GM18498 (cell line): ENCODE results near the gene DUS3L.

ENCODE experiments used
- ATAC-seq: cut with Tn5 transposase; IDR thresholded peaks from one replicate; pipeline ENCODE4 v1.9.1; 2021; ENCODE audit warnings: mild to moderate bottlenecking, moderate library complexity; ENCODE audit not compliant: unreplicated experiment

Gene DUS3L

DNA sequence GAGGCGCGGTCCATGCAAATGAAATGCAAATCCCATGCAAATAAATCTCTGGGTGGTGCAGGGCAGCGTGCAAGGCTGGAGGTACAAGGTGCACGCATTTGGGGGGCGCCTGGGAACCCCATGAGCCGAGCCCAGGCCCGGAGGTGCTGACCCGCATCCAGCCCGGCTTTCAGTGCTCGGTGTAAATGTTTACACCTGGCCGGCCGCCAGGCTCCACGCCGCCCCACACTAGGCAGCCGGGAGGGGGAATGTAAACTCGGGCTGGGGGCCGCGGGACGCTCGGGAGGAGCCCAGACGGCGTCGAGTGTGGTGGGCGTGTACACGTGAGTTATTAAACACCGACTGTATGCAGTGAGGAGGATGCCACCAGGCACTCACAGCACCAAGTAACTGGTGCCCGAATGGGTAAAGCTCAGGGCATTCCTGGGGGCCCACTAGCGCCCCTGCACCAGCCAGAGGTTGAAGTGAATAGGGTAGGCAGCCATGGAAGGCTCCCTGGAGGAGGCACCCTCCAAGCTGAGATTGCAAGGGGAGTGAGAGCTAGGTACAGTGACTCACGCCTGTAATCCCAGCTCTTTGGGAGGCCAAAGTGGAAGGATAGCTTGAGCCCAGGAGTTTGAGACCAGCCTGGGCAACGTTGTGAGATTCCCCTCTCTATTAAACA is 31.4 kb upstream of the DUS3L start:
- no peak for ATAC-seq

DNA sequence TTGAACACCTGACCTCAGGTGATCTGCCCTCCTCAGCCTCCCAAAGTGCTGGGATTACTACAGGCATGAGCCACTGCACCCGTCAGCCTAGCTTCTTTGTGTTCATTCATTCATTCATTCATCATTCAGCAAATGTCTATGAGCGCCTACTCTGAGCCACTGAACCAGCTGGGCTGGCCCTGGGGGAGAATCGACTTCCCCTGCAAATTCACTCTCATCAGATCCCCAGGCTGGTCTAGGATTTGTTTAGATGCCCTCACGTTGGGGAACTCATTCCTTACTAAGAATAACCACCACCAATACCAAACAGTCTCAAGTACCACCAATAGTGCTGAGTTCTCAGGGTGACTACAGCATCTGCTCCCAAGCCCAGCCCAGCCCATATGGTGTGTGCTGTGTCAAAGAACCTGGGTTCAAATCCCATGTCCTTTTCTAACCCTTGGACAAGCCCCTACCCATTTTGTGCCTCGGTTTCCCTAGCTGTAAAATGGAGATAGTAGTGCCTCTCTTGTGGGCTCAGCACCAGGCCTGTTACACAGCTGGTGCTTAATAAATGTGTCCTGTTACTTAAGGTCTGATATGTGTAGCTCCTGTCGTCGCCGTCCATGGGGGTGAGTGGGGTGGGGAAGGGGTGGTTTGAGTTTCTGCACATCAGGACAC is 30.7 kb upstream of the DUS3L start:
- ATAC-seq, result no peak

DNA sequence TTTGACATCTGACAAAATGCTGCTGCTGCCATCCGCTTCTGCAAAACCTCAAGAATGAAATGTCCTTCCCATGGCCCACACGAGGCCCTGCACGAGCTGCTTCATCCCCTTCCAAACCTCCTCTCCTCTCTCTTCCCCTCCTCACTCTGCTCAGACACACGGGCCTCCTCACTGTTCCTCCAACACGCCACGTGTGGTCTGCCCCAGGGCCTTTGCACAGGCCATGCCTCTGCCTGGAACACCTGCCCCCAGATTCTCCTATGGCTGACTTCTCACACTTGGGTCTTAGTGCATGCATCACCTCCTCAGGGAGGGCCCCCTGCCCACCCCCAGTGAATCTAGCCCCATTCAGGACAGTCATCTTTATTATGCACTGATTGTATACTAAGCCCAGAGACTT is 29.8 kb upstream of the DUS3L start:
- ATAC-seq, result no peak

DNA sequence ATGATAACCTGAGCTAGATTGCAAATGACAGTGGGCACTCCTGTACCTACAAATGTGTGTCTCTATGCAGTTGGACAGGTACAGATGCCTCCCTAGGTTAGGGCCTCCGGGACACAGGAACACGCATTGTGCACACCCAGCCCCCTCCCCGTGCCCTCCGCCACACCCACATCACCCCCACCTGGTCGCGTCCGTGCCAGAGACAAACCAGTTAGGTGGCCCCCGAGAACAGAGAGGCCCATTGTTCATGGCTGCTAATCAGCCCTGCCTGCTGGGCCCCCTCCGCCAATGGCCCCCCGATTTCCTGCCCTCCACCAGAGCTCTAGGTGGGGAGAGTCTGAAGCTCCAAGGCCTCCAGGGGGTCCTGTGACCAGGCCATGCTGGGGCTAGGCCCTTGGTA is 27.6 kb upstream of the DUS3L start:
- ATAC-seq, result no peak

DNA sequence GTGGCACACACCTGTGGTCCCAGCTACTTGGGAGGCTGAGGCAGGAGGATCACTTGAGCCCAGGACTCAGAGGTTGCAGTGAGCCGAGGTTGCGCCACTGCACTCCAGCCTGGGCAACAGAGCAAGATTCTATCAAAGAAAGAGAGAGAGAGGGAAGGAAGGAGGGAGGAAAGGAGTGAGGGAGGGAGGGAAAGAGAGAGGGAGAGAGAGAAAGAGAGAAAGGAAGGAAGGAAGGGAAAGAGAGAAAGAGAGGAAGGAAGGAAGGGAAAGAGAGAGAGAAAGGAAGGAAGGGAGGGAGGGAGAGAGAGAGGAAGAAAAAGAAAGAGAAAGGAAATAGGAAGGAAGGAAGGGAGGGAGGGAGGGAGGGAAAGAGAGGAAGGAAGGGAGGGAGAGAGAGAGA is 26.3 kb upstream of the DUS3L start:
- no peak for ATAC-seq

DNA sequence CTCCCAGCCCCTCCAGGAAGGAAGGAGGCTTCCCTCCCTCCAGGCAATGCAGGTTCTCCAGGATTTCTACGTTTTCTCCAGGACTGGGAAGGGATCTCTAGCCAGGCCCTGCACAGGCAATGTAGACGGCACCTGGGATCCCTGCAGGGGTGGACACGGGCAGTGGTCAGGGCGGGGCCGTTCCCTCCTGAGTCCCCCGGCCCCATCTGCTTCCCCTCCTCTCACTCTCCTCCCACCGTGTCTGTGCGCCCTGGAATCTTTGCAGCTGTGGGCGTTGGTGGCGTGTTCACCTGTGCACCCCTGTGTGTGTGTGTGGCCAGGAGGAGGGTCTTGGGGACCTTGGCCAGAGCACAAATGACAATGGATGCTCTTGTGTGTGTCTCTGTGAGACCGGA is 23.9 kb upstream of the DUS3L start:
- no peak for ATAC-seq

DNA sequence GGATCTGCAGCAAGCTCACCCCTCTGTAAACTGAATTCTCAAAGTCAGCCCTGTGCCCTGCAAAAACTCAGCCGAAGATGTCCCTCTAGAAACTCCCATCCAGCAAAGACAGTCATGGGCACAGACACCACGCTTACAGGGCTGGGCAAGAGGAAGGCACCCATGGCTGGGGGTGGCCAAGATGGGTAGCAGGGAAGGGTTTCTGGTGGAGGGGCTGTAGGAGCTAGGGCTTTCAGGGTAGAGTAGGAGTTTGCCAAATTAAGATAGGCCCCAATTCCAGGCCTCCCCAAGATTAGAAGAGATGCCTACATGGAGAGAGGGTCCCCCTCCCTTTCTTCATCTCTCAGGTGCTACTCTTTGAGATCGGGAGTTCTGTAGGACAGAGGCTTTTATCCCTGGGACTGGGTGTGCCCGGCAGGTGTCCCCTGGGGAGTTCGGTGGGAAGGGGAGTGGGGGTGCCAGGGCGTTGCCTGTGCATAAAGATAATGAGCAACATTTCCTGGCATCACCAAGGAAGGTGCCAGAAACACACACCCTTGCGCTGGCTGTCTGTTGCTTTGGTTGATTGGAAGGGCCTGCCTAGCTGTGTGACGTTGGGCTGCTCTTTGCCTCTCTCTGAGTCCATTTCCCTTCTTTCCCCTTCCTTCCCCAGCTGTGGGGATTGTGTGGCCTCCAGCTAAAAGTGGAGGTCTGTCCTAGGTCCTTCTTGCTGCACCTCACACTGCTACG is 23.3 kb upstream of the DUS3L start:
- no peak for ATAC-seq

DNA sequence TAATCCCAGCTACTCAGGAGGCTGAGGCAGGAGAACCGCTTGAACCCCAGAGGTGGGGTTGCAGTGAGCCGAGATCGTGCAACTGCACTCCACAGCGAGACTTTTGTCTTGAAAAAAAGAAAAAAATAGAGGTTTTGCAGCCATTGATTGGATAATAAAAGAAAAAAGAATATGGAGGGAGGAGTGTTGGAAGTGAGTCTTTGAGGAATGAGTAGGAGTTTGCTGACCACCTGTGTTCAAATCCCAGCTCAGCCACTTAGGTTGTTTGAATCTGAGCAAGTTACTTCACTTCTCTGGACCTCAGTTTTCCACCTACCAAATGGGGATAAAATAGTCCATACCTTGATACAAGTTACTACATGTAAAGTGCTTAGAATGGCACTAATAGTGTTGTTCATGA is 20.2 kb upstream of the DUS3L start:
- ATAC-seq, result no peak

DNA sequence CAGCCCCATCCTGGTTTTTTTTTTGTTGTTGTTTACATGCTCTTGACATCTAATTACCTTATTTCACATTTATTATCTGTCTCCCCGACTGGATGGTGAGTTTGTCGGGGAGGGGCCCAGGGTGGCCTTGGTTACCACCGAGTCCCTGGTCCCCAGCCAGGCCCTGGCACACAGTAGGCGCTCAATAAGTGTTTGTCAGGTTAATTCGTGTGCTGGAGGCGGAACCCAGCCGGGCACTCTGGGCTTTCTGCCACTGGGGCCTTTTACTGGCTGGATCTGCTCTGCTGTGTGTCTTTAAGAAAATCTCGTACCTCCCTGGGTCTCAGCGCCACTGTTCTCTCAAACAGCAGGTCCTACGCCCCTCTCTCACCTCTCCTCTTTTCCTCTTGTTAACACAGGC is 18.5 kb upstream of the DUS3L start:
- no peak for ATAC-seq

DNA sequence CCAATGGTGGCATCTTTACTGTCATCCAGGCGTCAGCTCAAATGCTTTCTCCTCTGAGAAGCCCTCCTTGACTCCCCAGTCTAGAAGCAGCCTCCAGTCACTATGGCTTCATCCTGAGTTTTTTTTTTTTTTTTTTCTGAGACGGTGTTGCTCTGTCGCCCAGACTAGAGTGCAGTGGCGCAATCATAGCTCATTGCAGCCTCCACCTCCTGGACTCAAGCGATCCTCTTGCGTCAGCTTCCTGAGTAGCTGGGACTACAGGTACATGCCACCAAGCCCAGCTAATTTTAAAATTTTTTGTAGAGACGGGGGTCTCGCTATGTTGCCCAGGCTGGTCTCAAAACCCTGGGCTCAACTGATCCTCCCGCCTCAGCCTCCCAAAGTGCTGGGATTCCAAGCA is 18.1 kb upstream of the DUS3L start:
- no peak for ATAC-seq

DNA sequence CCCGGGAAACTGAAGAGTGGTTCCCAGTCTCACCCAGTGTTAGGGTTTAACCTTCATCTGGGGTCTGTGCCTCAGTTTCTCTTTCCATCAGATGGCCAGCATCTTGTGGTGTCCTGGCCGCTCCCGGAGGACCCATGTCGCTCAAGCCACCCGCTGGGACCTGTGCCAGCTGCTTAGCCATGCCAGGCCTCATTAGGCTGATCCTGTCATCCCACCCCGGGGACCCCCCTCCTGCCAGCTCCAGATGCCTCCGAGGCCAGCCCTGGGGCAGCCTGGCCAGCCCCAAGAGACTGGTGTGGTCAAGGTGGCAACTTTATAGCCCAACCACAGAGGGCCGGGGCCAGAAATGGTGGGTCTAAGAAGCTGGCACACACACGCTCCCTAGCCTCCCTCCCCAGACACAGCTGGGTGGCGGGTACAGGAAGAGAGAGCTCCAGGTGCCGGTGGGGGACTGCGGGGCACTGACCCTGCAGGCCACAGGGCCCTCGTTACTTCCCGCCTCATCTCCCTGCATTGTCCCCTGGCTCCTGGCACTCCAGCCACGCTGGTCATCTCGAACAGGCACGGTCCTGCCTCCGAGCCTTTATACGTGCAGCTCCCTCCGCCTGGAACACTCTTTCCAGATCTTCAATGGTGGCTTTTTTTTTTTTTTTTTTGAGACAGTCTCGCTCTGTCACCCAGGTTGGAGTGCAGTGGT is 17.3 kb upstream of the DUS3L start:
- no peak for ATAC-seq

DNA sequence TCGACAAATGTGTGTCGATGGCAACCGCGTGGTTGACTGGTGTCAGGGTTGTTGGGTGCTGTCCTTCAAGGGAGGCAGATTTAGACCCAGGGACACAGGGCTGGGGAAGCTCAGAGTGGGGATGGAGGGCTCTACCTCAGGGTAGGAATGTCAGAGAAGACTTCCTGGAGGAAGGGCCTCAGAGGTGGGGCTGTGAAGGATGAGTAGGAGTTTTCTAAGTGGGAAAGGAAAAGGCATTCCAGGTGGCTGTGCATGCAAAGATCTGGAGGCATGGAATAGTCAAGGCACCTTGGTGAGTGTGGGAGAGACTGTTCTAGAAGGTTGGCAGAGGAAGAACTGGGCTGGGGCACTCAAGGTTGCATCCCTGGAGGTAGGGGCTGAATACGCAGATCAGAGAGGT is 15.9 kb upstream of the DUS3L start:
- no peak for ATAC-seq

DNA sequence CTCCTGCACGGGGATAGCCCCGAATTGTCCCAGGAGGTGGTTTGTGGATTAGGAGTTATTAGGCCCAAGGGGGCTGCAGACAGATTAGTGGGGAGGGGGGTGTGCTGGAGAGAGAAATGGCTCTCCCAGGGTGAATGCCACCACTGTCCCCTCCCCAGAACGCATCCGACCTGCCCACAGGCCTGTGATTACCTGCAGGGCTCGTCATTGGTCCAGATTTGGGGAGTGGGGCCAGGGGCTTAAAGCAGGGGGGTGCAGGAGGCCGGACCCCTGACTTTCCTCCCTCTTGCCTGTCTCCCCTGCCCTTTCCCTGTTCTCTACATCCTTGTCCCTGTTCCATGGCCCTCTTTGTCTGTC is 15.1 kb upstream of the DUS3L start:
- ATAC-seq, result no peak

DNA sequence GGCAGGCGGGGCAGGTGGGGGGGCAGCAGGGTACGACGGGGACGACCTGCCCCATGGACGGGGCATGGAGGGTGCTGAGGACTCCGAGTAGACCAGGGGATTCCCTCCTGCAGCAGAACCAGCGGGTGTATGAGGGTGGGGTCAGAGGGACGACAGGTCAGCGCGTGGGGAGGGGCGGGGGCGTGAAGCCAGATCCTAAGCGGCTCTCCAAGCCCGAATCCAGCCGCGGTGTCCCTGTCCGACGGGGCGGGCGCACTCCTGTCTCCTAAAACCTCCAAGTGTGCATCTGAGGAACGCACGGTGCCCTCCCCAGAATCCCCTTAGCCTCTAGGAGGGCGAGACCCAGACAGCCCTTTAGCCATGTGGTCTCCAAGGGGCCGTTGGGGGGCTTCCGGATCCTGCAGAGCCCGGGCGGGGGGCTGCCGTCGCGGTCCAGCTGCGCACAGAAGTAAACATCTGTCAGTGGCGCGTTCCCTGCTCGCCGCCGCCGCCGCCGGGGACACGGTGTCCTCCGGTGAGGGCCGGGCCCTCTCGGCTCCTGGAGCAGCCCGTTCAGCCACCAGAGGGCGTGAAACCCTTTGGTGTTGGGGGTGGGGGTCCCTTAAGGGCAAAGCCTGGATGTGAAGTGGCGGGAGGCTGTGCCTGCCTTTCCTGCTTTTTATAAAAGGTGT is 14.6 kb upstream of the DUS3L start:
- no peak for ATAC-seq

DNA sequence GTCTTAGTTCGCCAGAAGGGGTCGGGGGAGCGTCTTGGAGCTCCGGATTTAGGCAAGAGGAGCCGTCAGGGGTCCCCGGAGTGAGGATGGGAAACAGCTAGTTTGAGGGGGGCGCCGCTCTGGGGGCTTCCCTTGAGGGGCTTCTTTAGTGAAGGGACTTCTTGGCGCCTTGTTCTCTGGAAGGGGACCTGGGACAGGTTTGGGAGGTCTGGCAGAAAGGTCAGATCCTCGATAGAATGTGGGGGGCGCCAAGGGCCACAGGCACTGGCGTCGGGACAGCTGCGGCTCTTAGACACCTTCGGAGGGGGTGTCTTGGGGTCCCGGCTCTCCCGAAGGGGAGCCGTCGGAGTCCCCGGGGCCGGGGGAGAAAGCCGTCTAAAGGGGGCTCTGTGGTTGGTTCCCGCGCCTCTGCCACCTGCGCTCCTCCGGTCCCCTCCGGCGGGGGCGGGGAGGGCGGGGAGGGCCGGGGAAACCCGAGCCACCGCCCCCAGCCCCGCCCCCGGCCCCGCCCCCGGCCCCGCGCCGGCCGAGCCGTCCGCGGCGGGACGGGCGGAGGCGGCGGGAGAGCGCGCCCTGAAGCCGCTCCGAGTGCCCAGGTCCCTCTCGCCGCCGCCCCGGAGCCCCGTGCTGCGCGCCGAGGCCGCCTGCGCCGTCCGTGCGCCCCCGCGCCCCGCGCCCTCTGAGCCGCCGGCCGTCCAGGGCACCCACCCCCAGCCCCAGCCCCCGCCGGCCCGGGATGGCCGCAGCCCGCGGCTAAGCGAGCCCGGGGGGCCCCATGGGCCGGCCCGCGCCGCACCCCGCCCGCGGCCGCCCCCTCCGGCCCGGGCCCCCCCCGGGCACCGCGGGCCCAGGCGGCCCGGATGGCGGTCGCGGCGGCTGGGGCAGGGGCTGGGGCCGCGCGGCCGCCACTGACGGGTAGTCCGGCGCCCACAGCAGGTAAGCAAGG is 13.8 kb upstream of the DUS3L start, which contains the start of gene NRTN:
TSS of gene NRTN (plus strand) at position 552 of the 946 bp plus-strand sequence. CDS start 19,099 bp downstream, outside the sequence.
- no peak for ATAC-seq

DNA sequence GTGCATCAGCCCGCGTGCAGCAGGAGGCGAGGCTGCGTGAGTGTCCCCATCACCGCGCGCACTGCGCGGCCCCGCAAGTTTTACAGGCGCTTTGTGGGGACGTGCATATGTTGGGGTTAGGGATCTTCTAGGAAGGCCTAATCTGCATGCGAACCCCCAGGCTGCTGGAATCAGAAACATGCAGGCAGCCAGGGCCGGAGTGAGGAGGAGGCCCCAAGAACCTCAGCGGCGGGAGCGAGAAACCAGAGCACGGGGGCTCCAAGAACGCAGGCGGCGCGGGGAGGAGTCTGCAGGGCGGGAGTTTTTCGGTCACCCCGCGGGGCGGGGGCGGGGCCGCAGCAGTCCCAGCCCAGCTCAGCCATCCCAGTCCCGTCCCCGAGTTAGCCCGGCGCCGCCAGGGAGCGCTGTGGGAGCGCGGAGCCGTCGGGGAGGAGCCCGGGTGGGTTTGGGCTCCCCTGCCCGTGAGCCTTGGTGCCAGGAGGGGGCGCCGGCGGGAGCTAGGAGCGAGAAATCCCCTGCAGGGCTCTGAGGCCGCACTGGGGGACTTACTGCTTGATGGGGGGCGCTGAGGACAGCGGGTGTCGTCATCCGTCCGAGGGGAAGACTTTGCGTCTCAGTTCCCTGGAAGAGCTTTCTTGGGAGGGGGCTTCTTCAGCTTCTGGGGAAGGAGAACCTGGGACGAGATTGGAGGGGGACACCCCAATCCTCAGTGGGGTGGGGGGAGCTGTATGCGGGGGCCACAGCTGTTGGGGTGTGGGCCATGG is 13.0 kb upstream of the DUS3L start:
- ATAC-seq, result peak; percentile 80

DNA sequence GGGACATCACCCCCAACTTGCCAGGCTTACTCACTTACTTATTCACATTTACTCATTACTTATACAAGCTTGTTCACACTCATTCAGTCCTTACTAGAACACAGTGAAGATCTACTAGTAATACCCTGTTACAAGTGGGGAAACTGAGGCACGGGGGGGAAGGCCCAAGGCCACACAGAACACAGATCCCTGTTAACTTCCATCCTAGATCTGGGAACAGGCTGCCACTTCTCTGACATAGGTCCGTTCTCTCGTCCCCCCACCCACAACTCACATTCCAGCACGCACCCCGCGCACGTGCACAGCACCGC is 12.4 kb upstream of the DUS3L start:
- ATAC-seq, result no peak

DNA sequence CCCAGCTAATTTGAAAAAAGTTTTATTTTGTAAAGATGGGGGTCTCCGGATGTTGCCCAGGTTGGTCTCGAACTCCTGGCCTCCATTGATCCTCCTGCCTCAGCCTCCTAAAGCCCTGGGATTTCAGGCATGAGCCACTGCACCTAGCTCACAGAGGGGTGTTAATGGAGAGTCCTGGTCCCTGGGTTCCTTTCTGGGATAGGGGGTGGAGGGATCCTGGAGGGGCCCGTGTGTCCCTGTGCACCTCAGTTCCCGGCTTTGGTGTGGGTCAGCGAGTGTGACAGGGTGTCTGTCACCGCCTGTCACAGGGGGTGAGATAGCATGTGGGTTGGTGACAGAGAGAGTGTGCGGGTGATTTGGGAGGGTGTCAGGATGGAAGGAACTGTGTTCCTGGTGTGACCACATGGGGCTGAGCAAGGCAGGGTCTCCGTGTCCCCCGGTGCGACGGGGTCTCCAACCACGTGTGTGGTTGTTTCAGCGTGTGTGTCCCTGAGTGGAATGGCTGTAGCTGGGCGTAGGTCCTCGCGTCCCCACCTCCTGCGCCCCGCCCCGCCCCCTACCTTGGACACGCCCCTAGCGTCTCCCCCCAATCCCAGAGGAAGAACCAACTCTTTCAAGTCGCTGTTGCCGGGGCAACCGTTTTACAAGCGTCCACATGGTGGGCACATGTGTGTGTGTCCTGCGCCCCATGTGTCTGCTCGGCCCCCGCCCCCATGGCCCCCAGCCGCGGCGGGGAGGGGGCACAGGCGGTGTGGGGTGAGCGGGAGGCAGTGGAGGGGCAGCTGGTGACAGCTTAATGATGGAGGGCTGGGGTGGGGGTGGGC is 11.0 kb upstream of the DUS3L start:
- ATAC-seq, result no peak
